ENCODE data around the gene ARHGAP6.
"Not testable (repeated sequence)": the region's sequence is repeated elsewhere in the genome, so short reads cannot be mapped to it uniquely, and the experiment has no call there.

Gene ARHGAP6

DNA sequence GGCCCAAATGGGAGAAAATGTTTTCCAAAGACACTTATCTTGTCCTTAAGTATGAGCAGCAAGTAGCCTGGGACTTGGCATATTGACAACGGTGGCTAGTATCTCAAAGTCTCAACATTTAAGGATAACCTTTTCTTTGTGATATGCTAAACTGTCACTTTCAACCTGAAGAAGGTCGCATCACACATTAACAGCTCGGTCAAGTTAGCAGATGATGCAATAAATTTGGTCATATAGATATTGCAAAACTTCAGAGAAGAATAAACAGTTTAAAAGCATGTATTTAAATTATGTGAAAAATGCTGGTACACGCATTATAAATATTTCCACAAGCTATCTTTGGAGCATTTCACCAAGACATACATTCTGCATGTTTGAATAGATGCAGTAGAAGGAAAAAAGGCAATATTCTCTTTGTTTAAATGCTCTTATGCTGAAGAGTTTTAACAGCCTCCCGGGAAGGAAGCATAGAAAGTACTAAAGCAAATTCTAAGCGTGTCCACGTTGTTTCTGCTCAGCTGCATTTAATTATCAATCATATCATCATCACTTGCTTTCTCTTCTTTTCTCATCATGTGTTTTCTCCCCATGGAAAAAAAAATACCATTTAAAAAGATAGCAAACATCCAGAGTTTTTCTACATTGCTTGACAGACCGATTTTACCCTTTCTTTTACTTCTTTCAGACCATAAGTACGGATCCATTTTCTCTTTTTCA is 24.2 kb downstream of the ARHGAP6 start:
- H3K27ac ChIP-seq = no peak overlapping the region
- DNase-seq (ENCODE audit: low spot score) = no peak
- TF ChIP-seq, protein P1, sequence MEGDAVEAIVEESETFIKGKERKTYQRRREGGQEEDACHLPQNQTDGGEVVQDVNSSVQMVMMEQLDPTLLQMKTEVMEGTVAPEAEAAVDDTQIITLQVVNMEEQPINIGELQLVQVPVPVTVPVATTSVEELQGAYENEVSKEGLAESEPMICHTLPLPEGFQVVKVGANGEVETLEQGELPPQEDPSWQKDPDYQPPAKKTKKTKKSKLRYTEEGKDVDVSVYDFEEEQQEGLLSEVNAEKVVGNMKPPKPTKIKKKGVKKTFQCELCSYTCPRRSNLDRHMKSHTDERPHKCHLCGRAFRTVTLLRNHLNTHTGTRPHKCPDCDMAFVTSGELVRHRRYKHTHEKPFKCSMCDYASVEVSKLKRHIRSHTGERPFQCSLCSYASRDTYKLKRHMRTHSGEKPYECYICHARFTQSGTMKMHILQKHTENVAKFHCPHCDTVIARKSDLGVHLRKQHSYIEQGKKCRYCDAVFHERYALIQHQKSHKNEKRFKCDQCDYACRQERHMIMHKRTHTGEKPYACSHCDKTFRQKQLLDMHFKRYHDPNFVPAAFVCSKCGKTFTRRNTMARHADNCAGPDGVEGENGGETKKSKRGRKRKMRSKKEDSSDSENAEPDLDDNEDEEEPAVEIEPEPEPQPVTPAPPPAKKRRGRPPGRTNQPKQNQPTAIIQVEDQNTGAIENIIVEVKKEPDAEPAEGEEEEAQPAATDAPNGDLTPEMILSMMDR (IDR thresholded peaks at IDR 0.05) = no peak
- H3K4me3 ChIP-seq = no peak overlapping the region

DNA sequence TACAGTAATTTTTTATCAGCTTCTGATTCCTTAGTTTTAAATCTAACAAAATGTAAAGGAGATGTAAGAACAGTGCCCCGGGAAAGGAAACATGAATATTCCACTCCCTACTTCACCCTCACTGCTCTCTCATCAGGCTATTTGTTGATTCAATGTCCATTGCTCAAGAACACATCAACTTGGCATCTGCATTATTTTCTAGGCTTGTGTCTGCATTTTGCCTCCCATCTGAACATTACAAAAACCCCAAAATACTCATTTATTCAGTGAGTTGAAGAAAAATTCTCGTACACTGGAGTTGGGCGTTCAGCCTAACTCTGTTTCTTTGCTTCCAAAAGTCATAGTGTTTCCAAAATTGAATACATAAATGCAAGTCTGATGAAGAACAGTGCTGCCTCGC is 25.6 kb downstream of the ARHGAP6 start:
- Histone ChIP-seq H3K4me3 (no peak overlapping the region), H3K27ac (no peak overlapping the region)
- DNase-seq (ENCODE audit: low spot score) = no peak
- TF ChIP-seq, protein P1 (IDR thresholded peaks at IDR 0.05) = no peak

DNA sequence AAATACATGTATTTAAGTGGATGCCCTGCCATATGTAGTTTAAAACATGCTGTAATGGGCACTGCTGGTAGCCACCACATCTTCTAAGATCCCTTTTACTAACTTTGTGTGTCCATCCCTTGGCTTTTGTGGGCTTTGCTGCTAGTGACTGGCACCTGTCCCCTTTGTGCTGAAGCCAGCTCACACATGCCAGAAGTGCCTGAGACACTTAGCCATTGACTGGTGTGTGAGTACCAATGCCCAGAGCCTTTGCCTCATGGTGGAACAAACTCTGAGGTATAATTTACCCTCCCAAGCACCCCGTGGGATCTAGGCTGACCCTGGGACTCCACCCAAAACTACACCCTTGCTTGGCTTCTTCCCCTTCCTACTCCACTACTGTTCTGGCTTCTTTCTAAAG is 33.0 kb downstream of the ARHGAP6 start:
- no peak for DNase-seq (ENCODE audit: low spot score)
- H3K27ac ChIP-seq = no peak overlapping the region
- H3K4me3 ChIP-seq = no peak overlapping the region
- TF ChIP-seq, protein P1 (IDR thresholded peaks at IDR 0.05) = no peak

DNA sequence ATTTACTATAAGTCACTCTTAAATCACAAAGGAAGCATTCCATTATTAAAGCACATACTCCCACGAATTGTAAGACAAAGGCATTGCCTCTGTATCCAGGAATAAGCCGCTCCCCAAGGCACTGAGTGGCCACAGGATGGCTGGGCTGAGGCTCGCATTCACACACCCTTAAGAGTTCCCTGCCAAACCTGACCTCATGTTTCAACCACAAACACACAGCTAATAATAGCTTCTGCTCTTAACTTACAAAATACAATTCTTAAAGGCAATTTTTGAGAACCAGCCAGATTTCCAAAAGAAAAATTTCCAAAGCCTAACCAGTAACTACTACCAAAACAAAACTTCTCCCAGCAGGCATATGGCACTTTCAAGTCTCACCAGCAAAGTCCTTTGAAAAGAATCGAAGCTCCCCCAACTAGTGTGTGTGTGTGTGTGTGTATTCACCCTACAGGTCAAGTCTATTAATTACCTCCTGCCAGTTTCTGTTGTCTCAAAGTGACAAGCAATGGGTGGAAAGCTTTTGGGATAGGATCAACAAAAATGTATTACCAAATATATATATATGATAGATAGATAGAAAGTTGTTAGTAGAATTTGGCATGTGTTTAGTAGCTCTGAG is 36.0 kb downstream of the ARHGAP6 start:
- DNase-seq (ENCODE audit: low spot score) = no peak

DNA sequence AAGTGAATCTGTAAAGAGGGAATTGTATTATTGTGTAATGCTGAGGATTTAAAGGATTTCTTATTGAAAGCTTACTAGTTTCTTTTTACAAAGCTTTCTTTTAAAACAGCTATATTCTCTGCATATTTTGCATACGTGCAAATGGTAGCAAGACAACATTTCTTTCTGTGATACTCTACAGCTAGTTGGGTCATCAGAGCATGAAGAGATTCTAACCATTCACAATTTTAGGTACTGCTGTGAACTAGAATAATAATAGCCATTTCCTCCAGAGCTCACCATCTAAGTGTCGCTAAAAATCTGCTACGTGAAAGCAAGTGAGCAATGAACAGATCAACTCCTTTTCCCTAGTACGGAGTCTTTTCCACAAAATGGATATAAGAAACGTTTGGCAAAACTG is 37.3 kb downstream of the ARHGAP6 start:
- DNase-seq (ENCODE audit: low spot score) = no peak
- TF ChIP-seq, protein P1 (IDR thresholded peaks at IDR 0.05) = no peak
- Histone ChIP-seq H3K27ac (no peak overlapping the region), H3K4me3 (no peak overlapping the region)

More for the DNA sequence above, 36.0 kb downstream of the ARHGAP6 start:
- no peak overlapping the region for H3K4me3 ChIP-seq
- H3K27ac ChIP-seq = no peak overlapping the region
- TF ChIP-seq, protein P1 (IDR thresholded peaks at IDR 0.05) = no peak

DNA sequence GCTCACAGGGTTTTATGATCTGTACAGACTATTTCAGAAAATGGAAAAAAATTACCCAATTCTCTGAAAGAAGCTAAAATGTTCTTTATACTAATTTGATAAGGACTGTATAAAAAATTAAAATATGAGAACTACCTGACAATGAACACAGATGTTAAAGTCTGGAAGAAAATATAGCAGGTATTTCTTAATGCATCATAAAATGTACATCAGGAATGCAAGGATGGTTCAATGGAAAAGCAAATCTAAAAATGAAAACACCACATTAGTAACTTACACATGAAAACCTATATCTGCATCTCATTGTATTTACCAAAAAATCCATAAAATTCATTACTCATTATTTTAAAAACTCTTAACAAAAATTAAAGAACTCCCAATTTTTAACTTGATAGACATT is 39.4 kb downstream of the ARHGAP6 start:
- TF ChIP-seq, protein P1 (IDR thresholded peaks at IDR 0.05) = no peak
- Histone ChIP-seq H3K27ac (no peak overlapping the region), H3K4me3 (no peak overlapping the region)

DNA sequence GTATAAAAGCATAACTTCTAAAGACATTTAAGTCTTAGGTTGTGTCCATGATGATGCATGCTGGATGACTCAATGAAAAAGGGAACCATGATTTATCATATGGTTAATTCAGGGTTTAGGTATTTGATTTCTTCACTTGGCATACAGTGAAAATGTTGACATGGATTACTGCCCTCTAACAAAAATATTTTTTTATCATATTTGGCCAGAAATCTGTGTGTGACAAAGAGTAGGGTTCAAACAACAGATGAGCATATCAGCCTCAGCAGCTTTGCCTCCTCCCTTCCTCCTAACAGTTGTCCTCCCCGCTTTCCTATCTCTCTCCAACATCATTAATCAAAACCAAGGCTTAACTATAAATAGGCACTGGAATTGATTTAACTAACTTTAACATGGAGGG is 46.3 kb downstream of the ARHGAP6 start:
- no peak overlapping the region for H3K4me3 ChIP-seq
- H3K27ac ChIP-seq = no peak overlapping the region
- DNase-seq (ENCODE audit: low spot score) = no peak
- TF ChIP-seq, protein P1 (IDR thresholded peaks at IDR 0.05) = no peak

More for the DNA sequence above, 39.4 kb downstream of the ARHGAP6 start:
- DNase-seq (ENCODE audit: low spot score) = no peak

DNA sequence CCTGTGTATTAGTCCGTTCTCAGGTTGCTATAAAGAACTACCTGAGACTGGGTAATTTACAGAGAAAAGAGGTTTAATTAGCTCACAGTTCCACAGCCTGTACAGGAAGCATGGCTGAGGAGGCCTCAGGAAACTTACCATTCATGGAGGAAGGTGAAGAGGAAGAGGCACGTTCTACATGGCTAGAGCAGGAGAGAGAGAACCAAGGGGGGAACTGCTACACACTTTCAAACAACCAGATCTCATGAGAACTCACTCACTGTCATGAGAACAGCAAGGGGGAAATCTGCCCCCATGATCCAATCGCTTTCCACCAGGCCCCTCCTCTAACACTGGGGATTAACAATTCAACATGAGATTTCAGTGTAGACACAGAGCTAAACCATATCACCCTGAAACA is 51.5 kb downstream of the ARHGAP6 start:
- not testable (repeated sequence) for H3K4me3 ChIP-seq; DNase-seq (ENCODE audit: low spot score); H3K27ac ChIP-seq
